ENCODE measurements around the gene ARSG.

DNA sequence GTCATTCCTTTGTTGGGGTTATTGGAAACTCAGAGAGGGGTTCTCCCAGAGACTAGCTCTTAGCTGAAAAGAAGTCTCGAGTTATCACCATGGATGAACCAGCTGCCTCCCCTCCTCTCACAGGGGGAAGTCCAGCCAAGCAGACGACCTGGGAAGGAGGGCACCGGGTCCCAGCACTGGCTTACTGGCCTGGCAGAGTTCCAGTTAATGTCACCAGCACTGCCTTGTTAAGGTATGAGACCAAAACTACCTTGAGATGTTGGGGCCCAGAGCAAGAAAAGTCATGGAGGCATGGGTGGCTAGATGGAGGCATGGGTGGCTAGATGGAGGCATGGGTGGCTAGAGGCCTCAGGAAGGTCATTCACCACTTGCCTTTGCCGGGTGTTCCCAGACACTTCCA lies 93.6 kb downstream of the ARSG start:
- TF ChIP-seq, protein P1, sequence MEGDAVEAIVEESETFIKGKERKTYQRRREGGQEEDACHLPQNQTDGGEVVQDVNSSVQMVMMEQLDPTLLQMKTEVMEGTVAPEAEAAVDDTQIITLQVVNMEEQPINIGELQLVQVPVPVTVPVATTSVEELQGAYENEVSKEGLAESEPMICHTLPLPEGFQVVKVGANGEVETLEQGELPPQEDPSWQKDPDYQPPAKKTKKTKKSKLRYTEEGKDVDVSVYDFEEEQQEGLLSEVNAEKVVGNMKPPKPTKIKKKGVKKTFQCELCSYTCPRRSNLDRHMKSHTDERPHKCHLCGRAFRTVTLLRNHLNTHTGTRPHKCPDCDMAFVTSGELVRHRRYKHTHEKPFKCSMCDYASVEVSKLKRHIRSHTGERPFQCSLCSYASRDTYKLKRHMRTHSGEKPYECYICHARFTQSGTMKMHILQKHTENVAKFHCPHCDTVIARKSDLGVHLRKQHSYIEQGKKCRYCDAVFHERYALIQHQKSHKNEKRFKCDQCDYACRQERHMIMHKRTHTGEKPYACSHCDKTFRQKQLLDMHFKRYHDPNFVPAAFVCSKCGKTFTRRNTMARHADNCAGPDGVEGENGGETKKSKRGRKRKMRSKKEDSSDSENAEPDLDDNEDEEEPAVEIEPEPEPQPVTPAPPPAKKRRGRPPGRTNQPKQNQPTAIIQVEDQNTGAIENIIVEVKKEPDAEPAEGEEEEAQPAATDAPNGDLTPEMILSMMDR (conservative IDR thresholded peaks at IDR 0.05; ENCODE audit: low read depth in 2 of 2), result no peak
- TF ChIP-seq EZH2 (IDR thresholded peaks at IDR 0.05; ENCODE audit: low read depth, unreplicated experiment), result no peak
- TF ChIP-seq POLR2AphosphoS5 (IDR thresholded peaks at IDR 0.05; ENCODE audit: low read depth), result no peak
